K562 (cell line): Measurements from ENCODE around the gene RGL2. TPM values are rescaled to one million over a fixed set of nuclear protein-coding genes. Genes with fewer than 3 reads are reported as not detected.

Experiments used
- ATAC-seq: fragments of 200-7000 bp; cut with Tn5 transposase; 3 replicates; pipeline ENCODE4 v1.9.1; 2020; ENCODE audit warnings: moderate library complexity
- BruUV-seq: library from RNA; stranded (reverse); fragments of 400-500 nt; replicated peaks from 2 replicates; lab custom pipeline; 2021; lab: Mats Ljungman, UMichigan
- CTCF ChIA-PET: fragments of 300-600 bp; formaldehyde crosslinking; extraction: SDS; loops from one replicate; lab custom pipeline; 2021; ENCODE audit warnings: low intra/inter-chr PET ratio; lab: Yijun Ruan, JAX
- POLR2A ChIA-PET: fragments of 300-600, 350-650 bp; sonication (Branson Sonifier 250); formaldehyde crosslinking; extraction: SDS; loops from one replicate; lab custom pipeline; 2021; ENCODE audit warnings: antibody characterized with exemption, inconsistent platforms; lab: Yijun Ruan, JAX
- DNase-seq, 4 experiments: peaks; one replicate each; pipeline versions ENCODE4 v3.0.0 to v3.0.0-alpha.2; 2011 to 2018; ENCODE audit warnings: low spot score in 3 of 4, mixed read lengths in 3 of 4; ENCODE audit errors: extremely low read depth in 1 of 4
- FAIRE-seq: peaks from 2 replicates; lab custom pipeline; 2011; peaks lifted over from hg19 to GRCh38; lab: Jason Lieb, UNC
- H2AFZ ChIP-seq: 2 replicates; pipeline ENCODE4 v1.6.0; 2011; ENCODE audit warnings: low read depth, low read length, control low read depth, inconsistent platforms
- H3K27ac ChIP-seq: fragments of 200-600 bp; 3 replicates; pipeline ENCODE4 v1.8.0; 2011; ENCODE audit warnings: low read depth, mild to moderate bottlenecking, control low read depth, inconsistent platforms, low read length, moderate library complexity, mixed read lengths; ENCODE audit errors: extremely low read depth
- H3K27me3 ChIP-seq, 2 experiments: fragments of 300-600 bp in 1 of 2; 2 replicates in 1 of 2; 3 replicates in 1 of 2; pipeline versions ENCODE4 v1.6.0 to v1.8.0; 2011; ENCODE audit warnings: inconsistent platforms in 2 of 2, low read length in 2 of 2, mild to moderate bottlenecking in 1 of 2, mixed read lengths in 1 of 2, moderate library complexity in 1 of 2; ENCODE audit not compliant: control insufficient read depth in 2 of 2, insufficient read depth in 2 of 2
- H3K36me3 ChIP-seq: fragments of 300-600 bp; 3 replicates; pipeline ENCODE4 v1.8.0; 2011; ENCODE audit warnings: mild to moderate bottlenecking, low read length, inconsistent platforms; ENCODE audit not compliant: control insufficient read depth, insufficient read depth
- H3K4me1 ChIP-seq, 2 experiments: fragments of 200-600 bp in 1 of 2; replicated peaks in 1 of 2; 2 replicates in 1 of 2; 3 replicates in 1 of 2; pipeline versions ENCODE4 v1.5.1 to v1.8.0; 2011; ENCODE audit warnings: inconsistent platforms in 2 of 2, low read length in 2 of 2, mild to moderate bottlenecking in 1 of 2, mixed read lengths in 1 of 2, moderate library complexity in 1 of 2; ENCODE audit not compliant: control insufficient read depth in 2 of 2, insufficient read depth in 2 of 2
- H3K4me2 ChIP-seq: 2 replicates; pipeline ENCODE4 v1.6.1; 2011; ENCODE audit warnings: low read length, control low read depth, inconsistent platforms, mixed read lengths; ENCODE audit not compliant: insufficient read depth
- H3K4me3 ChIP-seq: fragments of 200-600 bp; sonication (generic), shearing (Covaris generic); 2 replicates; pipeline ENCODE4 v1.5.1; 2016; ENCODE audit warnings: control low read depth, inconsistent platforms
- H3K79me2 ChIP-seq: fragments of 200-600 bp; 3 replicates; pipeline ENCODE4 v1.8.0; 2011; ENCODE audit warnings: low read length, inconsistent platforms; ENCODE audit not compliant: control insufficient read depth, insufficient read depth
- H3K9ac ChIP-seq, 2 experiments: 2 replicates each; pipeline versions ENCODE4 v1.6.0 to v1.6.1; 2011; ENCODE audit warnings: low read depth in 2 of 2, low read length in 2 of 2, control low read depth in 1 of 2, inconsistent platforms in 1 of 2, mild to moderate bottlenecking in 1 of 2, mixed read lengths in 1 of 2; ENCODE audit not compliant: insufficient read depth in 1 of 2
- H3K9me1 ChIP-seq: one replicate; pipeline ENCODE4 v1.6.0; 2011; ENCODE audit warnings: inconsistent platforms, mild to moderate bottlenecking, low read length, moderate library complexity; ENCODE audit not compliant: control insufficient read depth, insufficient read depth
- H3K9me3 ChIP-seq: replicated peaks from 2 replicates; pipeline ENCODE4 v1.5.1; 2011; ENCODE audit warnings: low read depth, low read length, inconsistent platforms; ENCODE audit not compliant: control insufficient read depth, insufficient read depth
- H4K20me1 ChIP-seq: replicated peaks from 2 replicates; pipeline ENCODE4 v1.6.1; 2011; ENCODE audit warnings: low read length, inconsistent platforms, mixed read lengths; ENCODE audit not compliant: control insufficient read depth, insufficient read depth
- DNMT1 ChIP-seq: fragments of 450-650 bp; IDR thresholded peaks from 2 replicates; pipeline ENCODE4 v1.6.1; 2016; ENCODE audit warnings: antibody characterized with exemption, mild to moderate bottlenecking
- HDAC1 ChIP-seq, 2 experiments: fragments of 450-650 bp; IDR thresholded peaks; 2 replicates each; pipeline ENCODE4 v1.6.1; 2016 to 2017; ENCODE audit warnings: inconsistent platforms in 1 of 2, mild to moderate bottlenecking in 1 of 2, moderate library complexity in 1 of 2
- MTF1 ChIP-seq: fragments of 250-450 bp; sonication (Bioruptor Pico); IDR thresholded peaks from 2 replicates; pipeline ENCODE4 v1.9.0; 2021; ENCODE audit warnings: moderate library complexity, mild to moderate bottlenecking, inconsistent platforms, borderline replicate concordance
- POLR2A ChIP-seq: fragments of 450-650 bp; conservative IDR thresholded peaks from 2 replicates; pipeline ENCODE4 v1.6.1; 2016
- PPARD ChIP-seq: fragments of 250-450 bp; sonication (Bioruptor Pico); IDR thresholded peaks from 2 replicates; pipeline ENCODE4 v1.8.0; 2022; ENCODE audit warnings: inconsistent platforms, mild to moderate bottlenecking, moderate library complexity
- RREB1 ChIP-seq: fragments of 250-450 bp; sonication (Bioruptor Pico); IDR thresholded peaks from 2 replicates; pipeline ENCODE4 v1.4.0; 2020
- SMAD4 ChIP-seq: fragments of 250-450 bp; sonication (Bioruptor Pico); conservative IDR thresholded peaks from 2 replicates; pipeline ENCODE4 v1.8.0; 2021; ENCODE audit warnings: inconsistent platforms, mild to moderate bottlenecking, moderate library complexity
- ZNF589 ChIP-seq: fragments of 200-800 bp; sonication (Bioruptor generic); IDR thresholded peaks from 2 replicates; pipeline ENCODE4 v1.6.1; 2016; ENCODE audit warnings: low read depth, missing genetic modification characterization, missing compliant biosample characterization
- WGBS: fragments of 100-300 bp; shearing (Covaris generic); methylation state at CpG from one replicate; pipeline ENCODE4 v1.1.6; 2016; ENCODE audit warnings: low coverage, mixed read lengths; ENCODE audit not compliant: insufficient coverage; ENCODE audit errors: missing lambda C conversion rate; 5-methylcytosine and 5-hydroxymethylcytosine counted together
- in situ Hi-C: fragments of 300-500 bp; cut with MboI; formaldehyde crosslinking; loops from 4 replicates; pipeline ENCODE4 v1.15.0; 2018; ENCODE audit warnings: inconsistent platforms, mixed read lengths
- intact Hi-C: fragments of 100-400 bp; cut with micrococcal nuclease; formaldehyde crosslinking; loops from 2 replicates; pipeline ENCODE4 v1.14.2; 2022
- polyA plus RNA-seq, 8 experiments: library from polyadenylated mRNA; depleted of rRNA in 4 of 8; stranded (reverse) in 5 of 8; unstranded in 3 of 8; fragments of >200 nt; fragmentation: Nextera tagmentation in 2 of 8; fragmentation: Illumina TruSeq in 1 of 8; extraction: Ambion mirVana in 2 of 8; extraction: Trizol in 1 of 8; gene quantifications; 2 replicates each; pipeline versions ENCODE4 v1.2.1 to v1.2.3, GENCODE V29; 2011 to 2014; ENCODE audit warnings: inconsistent platforms in 1 of 8, missing spikeins in 1 of 8
- total RNA-seq, 7 experiments: library from RNA; depleted of rRNA in 6 of 7; stranded (reverse); fragments of >200 nt in 6 of 7; fragmentation: Illumina TruSeq in 2 of 7; extraction: Trizol in 2 of 7; gene quantifications; 2 replicates each; pipeline versions ENCODE4 v1.2.1 to v1.2.3, GENCODE V29; 2011 to 2021; ENCODE audit warnings: low replicate concordance in 1 of 7

The RGL2 gene
- total and polyA plus RNA-seq, 9 of the 15 experiments (the other 6 are each of a cell fraction or from before 2014, with no cell fraction given), result 1.8 to 57.1 (median 19.5) TPM

GRCh38 chr6:33324125-33324524, 25.4 kb upstream of the RGL2 start:
- H3K79me2 ChIP-seq, result peaks cover 39% of the 10 kb centered on the region
- CTCF ChIA-PET, result no interaction called here
- no peaks in the 10 kb centered on the region for H3K27me3 ChIP-seq
- H3K4me2 ChIP-seq, result peak overlapping the region; percentile 88
- POLR2A ChIA-PET, result interaction anchor here (0.6 to 1.2 kb wide), 6 partner anchors 12 to 275 kb away, joined by 3 to 5 read pairs (median 3); no protein-coding TSS in a partner anchor
- no peak overlapping the region; the same call in 2 of the 3 replicates for H3K27ac ChIP-seq
- intact Hi-C loops, result no loop called here
- peak; percentile 42 for FAIRE-seq
- BruUV-seq, result no TSS peak
- H3K4me1 ChIP-seq, result peaks cover 32 to 43% of the 10 kb centered on the region in 2 experiments
- peak overlapping the region; percentile 64 for H3K4me3 ChIP-seq
- DNase-seq, result no peak
- H3K9ac ChIP-seq, result peak overlapping the region; percentile 87 to 95; a peak in 2 of 4 replicates
- no peaks in the 10 kb centered on the region for H3K9me3 ChIP-seq
- H4K20me1 ChIP-seq, result 0 out of 2 replicates have a peak, but pooled peaks cover 3% of the 10 kb centered on the region
- TF ChIP-seq ZNF589 (CRISPR knock-in tag) (0 out of 2 replicates have a peak, but pooled peaks have one; percentile 2), SMAD4 (CRISPR knock-in tag) (no peak), HDAC1 (IDR thresholded peaks at IDR 0.05) (no peak), DNMT1 (no peak), PPARD (CRISPR knock-in tag) (no peak), POLR2A (no peak), RREB1 (no peak), MTF1 (CRISPR knock-in tag) (no peak)
- ATAC-seq, result no peak
- H3K36me3 ChIP-seq, result peaks cover 25% of the 10 kb centered on the region
- in situ Hi-C loops, result no loop called here
- peak overlapping the region; percentile 98 for H2AFZ ChIP-seq
- 44% methylated on average over 7 of the region's 7 CpGs for WGBS
- H3K9me1 ChIP-seq, result peaks cover 3% of the 10 kb centered on the region
